ENCODE results near the gene CD82. TPM values are rescaled to one million over a fixed set of nuclear protein-coding genes. Genes with fewer than 3 reads are reported as not detected.

The CD82 gene
- total RNA-seq, 1 experiment from 2014 or later: 8.2 TPM

GRCh38 chr11:44617671-44618461 is 52.4 kb downstream of the CD82 start:
- no peaks in the 10 kb centered on the region for H3K9me3 ChIP-seq (ENCODE audit: low read depth, low read length, poor library complexity, severe bottlenecking)
- intact Hi-C loops (cut with micrococcal nuclease; ENCODE audit: unreplicated experiment): loop anchor here (1.0 to 5.0 kb wide), 4 partner anchors 53 to 526 kb away; partner anchors contain the start of gene CD82
- H3K36me3 ChIP-seq (ENCODE audit: insufficient read depth, low read length, poor library complexity, severe bottlenecking): no peaks in the 10 kb centered on the region
- DNase-seq (ENCODE audit: low spot score): no peak
- H3K27ac ChIP-seq (ENCODE audit: low read depth, low read length, poor library complexity, severe bottlenecking): no peak overlapping the region
- H3K4me3 ChIP-seq (ENCODE audit: low read depth, low read length, poor library complexity, severe bottlenecking): no peak overlapping the region
- ChIA-PET POLR2A (ENCODE audit: low non-redundant PET) (no interaction called here), CTCF (interaction anchor here (0.6 to 2.2 kb wide), 22 partner anchors 10 to 1348 kb away, joined by 3 to 110 read pairs (median 6); partner anchors contain the start of genes CD82 and EXT2)
- H3K4me1 ChIP-seq (ENCODE audit: insufficient read depth, low read length, poor library complexity, severe bottlenecking): no peaks in the 10 kb centered on the region
- TF ChIP-seq CTCF (conservative IDR thresholded peaks at IDR 0.05; ENCODE audit: low read depth, low read length): no peak
- no peak for TF ChIP-seq EZH2 (IDR thresholded peaks at IDR 0.05; ENCODE audit: borderline replicate concordance, low read depth, low read length, poor library complexity, severe bottlenecking)
- BruUV-seq (replicated peaks): no TSS peak
- no peaks in the 10 kb centered on the region for H3K27me3 ChIP-seq (replicated peaks; ENCODE audit: insufficient read depth, low read depth, low read length, poor library complexity)

GRCh38 chr11:44618561-44619425 is 53.3 kb downstream of the CD82 start:
- Histone ChIP-seq H3K9me3 (ENCODE audit: low read depth, low read length, poor library complexity, severe bottlenecking) (no peaks in the 10 kb centered on the region), H3K4me1 (ENCODE audit: insufficient read depth, low read length, poor library complexity, severe bottlenecking) (peaks cover 7% of the 10 kb centered on the region), H3K36me3 (ENCODE audit: insufficient read depth, low read length, poor library complexity, severe bottlenecking) (no peaks in the 10 kb centered on the region), H3K4me3 (ENCODE audit: low read depth, low read length, poor library complexity, severe bottlenecking) (no peak overlapping the region), H3K27ac (ENCODE audit: low read depth, low read length, poor library complexity, severe bottlenecking) (no peak overlapping the region), H3K27me3 (replicated peaks; ENCODE audit: insufficient read depth, low read depth, low read length, poor library complexity) (no peaks in the 10 kb centered on the region)
- no peak for DNase-seq (ENCODE audit: low spot score)
- intact Hi-C loops (cut with micrococcal nuclease; ENCODE audit: unreplicated experiment): loop anchor here (5.0 kb wide), 1 partner anchor 526 kb away; no protein-coding TSS in a partner anchor
- BruUV-seq (replicated peaks): no TSS peak
- CTCF ChIA-PET: interaction anchor here (0.8 to 2.2 kb wide), 2 partner anchors 170 to 293 kb away, joined by 3 to 18 read pairs; no protein-coding TSS in a partner anchor
- POLR2A ChIA-PET (ENCODE audit: low non-redundant PET): no interaction called here
- TF ChIP-seq EZH2 (IDR thresholded peaks at IDR 0.05; ENCODE audit: borderline replicate concordance, low read depth, low read length, poor library complexity, severe bottlenecking) (no peak), CTCF (conservative IDR thresholded peaks at IDR 0.05; ENCODE audit: low read depth, low read length) (no peak)

DNA sequence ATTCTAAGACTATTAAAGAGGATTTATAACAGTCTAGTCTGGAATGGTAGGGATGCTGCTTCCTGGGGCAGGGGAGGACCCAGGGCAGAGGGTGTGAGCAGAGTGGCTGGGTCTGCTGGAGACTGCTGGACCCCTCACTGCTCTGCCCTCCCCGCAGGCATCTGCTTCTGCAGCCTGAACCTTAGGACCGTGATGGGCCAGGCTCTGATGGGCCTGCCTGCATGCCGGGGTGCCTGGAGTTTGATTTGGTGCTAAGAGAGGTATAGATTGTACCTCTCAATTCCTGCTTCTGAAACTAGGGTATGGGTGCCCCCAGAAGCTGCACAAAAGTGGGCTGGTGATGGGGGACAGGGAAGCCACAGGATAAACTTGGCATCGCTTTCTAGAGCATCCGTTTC is 54.9 kb downstream of the CD82 start:
- H3K4me1 ChIP-seq (ENCODE audit: insufficient read depth, low read length, poor library complexity, severe bottlenecking): peaks cover 9% of the 10 kb centered on the region

More for the DNA sequence above, 54.9 kb downstream of the CD82 start:
- no peaks in the 10 kb centered on the region for H3K36me3 ChIP-seq (ENCODE audit: insufficient read depth, low read length, poor library complexity, severe bottlenecking)
- no TSS peak for BruUV-seq (replicated peaks)
- no peak overlapping the region for H3K4me3 ChIP-seq (ENCODE audit: low read depth, low read length, poor library complexity, severe bottlenecking)
- POLR2A ChIA-PET (ENCODE audit: low non-redundant PET): no interaction called here
- CTCF ChIA-PET: interaction anchor here (0.5 to 0.8 kb wide), 2 partner anchors 12 to 291 kb away, joined by 3 to 7 read pairs; no protein-coding TSS in a partner anchor
- no peak for TF ChIP-seq CTCF (conservative IDR thresholded peaks at IDR 0.05; ENCODE audit: low read depth, low read length)
- no peak for TF ChIP-seq EZH2 (IDR thresholded peaks at IDR 0.05; ENCODE audit: borderline replicate concordance, low read depth, low read length, poor library complexity, severe bottlenecking)
- H3K9me3 ChIP-seq (ENCODE audit: low read depth, low read length, poor library complexity, severe bottlenecking): no peaks in the 10 kb centered on the region
- no peak for DNase-seq (ENCODE audit: low spot score)
- no peak overlapping the region for H3K27ac ChIP-seq (ENCODE audit: low read depth, low read length, poor library complexity, severe bottlenecking)
- intact Hi-C loops (cut with micrococcal nuclease; ENCODE audit: unreplicated experiment): loop anchor here (2.0 to 5.0 kb wide), 2 partner anchors 108 to 482 kb away; no protein-coding TSS in a partner anchor
- no peaks in the 10 kb centered on the region for H3K27me3 ChIP-seq (replicated peaks; ENCODE audit: insufficient read depth, low read depth, low read length, poor library complexity)

Data from A673 (cell line).